ENCODE measurements around the gene HSD17B3.

The HSD17B3 gene

GRCh38 chr9:96302021-96302420, at the start of gene HSD17B3:
HSD17B3 (minus strand) TSS chr9:96302176; CDS start chr9:96302104, 72 bp downstream.
- TF ChIP-seq ZFP30 (CRISPR knock-in tag; IDR thresholded peaks at IDR 0.05): no peak
- no peak for ATAC-seq

DNA sequence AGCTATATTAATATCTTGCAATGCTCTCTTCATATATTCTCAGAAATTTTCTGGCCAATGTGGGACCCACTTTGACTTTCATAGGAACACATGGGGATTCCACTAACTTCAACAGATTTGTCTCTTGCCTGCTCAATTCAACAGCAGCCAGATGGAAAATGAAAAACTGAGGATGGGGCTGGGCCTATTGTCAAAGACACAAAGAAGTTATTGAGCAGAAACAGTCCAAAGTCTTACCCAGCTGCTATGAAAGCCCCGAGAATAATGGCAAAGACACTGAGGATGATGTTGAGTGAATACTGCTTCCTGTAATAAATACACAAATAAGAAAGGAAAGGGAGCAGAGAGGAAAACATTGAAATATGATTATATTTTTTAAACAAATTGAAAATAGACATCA, 48.9 kb upstream of the HSD17B3 start:
- TF ChIP-seq ARNTL (CRISPR knock-in tag; IDR thresholded peaks at IDR 0.05; ENCODE audit: borderline replicate concordance, low read depth): no peak
- no peak for TF ChIP-seq ZNF70 (CRISPR knock-in tag; IDR thresholded peaks at IDR 0.05)
- TF ChIP-seq POU6F1 (CRISPR knock-in tag; IDR thresholded peaks at IDR 0.05; ENCODE audit: borderline replicate concordance, low read depth): no peak

GRCh38 chr9:96348261-96348660, 46.3 kb upstream of the HSD17B3 start:
- no peak for TF ChIP-seq ISL1 (CRISPR knock-in tag; IDR thresholded peaks at IDR 0.05)
- no peak for TF ChIP-seq CSDC2 (CRISPR knock-in tag; IDR thresholded peaks at IDR 0.05)
- TF ChIP-seq, protein P1, sequence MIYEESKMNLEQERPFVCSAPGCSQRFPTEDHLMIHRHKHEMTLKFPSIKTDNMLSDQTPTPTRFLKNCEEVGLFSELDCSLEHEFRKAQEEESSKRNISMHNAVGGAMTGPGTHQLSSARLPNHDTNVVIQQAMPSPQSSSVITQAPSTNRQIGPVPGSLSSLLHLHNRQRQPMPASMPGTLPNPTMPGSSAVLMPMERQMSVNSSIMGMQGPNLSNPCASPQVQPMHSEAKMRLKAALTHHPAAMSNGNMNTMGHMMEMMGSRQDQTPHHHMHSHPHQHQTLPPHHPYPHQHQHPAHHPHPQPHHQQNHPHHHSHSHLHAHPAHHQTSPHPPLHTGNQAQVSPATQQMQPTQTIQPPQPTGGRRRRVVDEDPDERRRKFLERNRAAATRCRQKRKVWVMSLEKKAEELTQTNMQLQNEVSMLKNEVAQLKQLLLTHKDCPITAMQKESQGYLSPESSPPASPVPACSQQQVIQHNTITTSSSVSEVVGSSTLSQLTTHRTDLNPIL (CRISPR knock-in tag; IDR thresholded peaks at IDR 0.05; ENCODE audit: low read depth): no peak
- no peak for TF ChIP-seq OSR1 (CRISPR knock-in tag; IDR thresholded peaks at IDR 0.05)
- no peak for TF ChIP-seq ZNF565 (CRISPR knock-in tag; conservative IDR thresholded peaks at IDR 0.05; ENCODE audit: low read depth)
- TF ChIP-seq ZC3H10 (CRISPR knock-in tag; IDR thresholded peaks at IDR 0.05): no peak
- TF ChIP-seq BACH2 (CRISPR knock-in tag; IDR thresholded peaks at IDR 0.05; ENCODE audit: borderline replicate concordance): no peak
- TF ChIP-seq ZFP30 (CRISPR knock-in tag; IDR thresholded peaks at IDR 0.05): no peak
- TF ChIP-seq TCF4 (CRISPR knock-in tag; IDR thresholded peaks at IDR 0.05; ENCODE audit: borderline replicate concordance): no peak
- no peak for TF ChIP-seq PATZ1 (CRISPR knock-in tag; IDR thresholded peaks at IDR 0.05; ENCODE audit: borderline replicate concordance)
- TF ChIP-seq TSHZ2 (CRISPR knock-in tag; IDR thresholded peaks at IDR 0.05): no peak
- TF ChIP-seq, protein P2, sequence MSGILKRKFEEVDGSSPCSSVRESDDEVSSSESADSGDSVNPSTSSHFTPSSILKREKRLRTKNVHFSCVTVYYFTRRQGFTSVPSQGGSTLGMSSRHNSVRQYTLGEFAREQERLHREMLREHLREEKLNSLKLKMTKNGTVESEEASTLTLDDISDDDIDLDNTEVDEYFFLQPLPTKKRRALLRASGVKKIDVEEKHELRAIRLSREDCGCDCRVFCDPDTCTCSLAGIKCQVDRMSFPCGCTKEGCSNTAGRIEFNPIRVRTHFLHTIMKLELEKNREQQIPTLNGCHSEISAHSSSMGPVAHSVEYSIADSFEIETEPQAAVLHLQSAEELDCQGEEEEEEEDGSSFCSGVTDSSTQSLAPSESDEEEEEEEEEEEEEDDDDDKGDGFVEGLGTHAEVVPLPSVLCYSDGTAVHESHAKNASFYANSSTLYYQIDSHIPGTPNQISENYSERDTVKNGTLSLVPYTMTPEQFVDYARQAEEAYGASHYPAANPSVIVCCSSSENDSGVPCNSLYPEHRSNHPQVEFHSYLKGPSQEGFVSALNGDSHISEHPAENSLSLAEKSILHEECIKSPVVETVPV (CRISPR knock-in tag; IDR thresholded peaks at IDR 0.05): no peak
- TF ChIP-seq ZNF70 (CRISPR knock-in tag; IDR thresholded peaks at IDR 0.05): no peak
- no peak for TF ChIP-seq ZNF8 (CRISPR knock-in tag; IDR thresholded peaks at IDR 0.05)
- no peak for TF ChIP-seq SNAI2 (CRISPR knock-in tag; IDR thresholded peaks at IDR 0.05)
- TF ChIP-seq RARB (CRISPR knock-in tag; IDR thresholded peaks at IDR 0.05): no peak
- TF ChIP-seq GLIS3 (CRISPR knock-in tag; IDR thresholded peaks at IDR 0.05): no peak
- ATAC-seq: no peak

More for the DNA sequence above, 48.9 kb upstream of the HSD17B3 start:
- ATAC-seq: no peak

GRCh38 chr9:96345551-96345950, 43.6 kb upstream of the HSD17B3 start:
- peak; percentile 8; the same call in 1 of the 3 replicates for ATAC-seq
- TF ChIP-seq PATZ1 (CRISPR knock-in tag; IDR thresholded peaks at IDR 0.05; ENCODE audit: borderline replicate concordance) (no peak), ESRRG (CRISPR knock-in tag; IDR thresholded peaks at IDR 0.05) (no peak), POU6F1 (CRISPR knock-in tag; IDR thresholded peaks at IDR 0.05; ENCODE audit: borderline replicate concordance, low read depth) (no peak), CSDC2 (CRISPR knock-in tag; IDR thresholded peaks at IDR 0.05) (no peak), ZNF8 (CRISPR knock-in tag; IDR thresholded peaks at IDR 0.05) (no peak), SNAI2 (CRISPR knock-in tag; IDR thresholded peaks at IDR 0.05) (no peak)
- TF ChIP-seq, protein P1 (CRISPR knock-in tag; IDR thresholded peaks at IDR 0.05; ENCODE audit: low read depth): no peak
